NCI-H187 (cell line): ENCODE measurements around the gene CLDN5.

Source experiments
- DNase-seq, 2 experiments: peaks; one replicate each; lab custom pipeline; 2025; lab: John Stamatoyannopoulos, UW

Gene CLDN5

DNA sequence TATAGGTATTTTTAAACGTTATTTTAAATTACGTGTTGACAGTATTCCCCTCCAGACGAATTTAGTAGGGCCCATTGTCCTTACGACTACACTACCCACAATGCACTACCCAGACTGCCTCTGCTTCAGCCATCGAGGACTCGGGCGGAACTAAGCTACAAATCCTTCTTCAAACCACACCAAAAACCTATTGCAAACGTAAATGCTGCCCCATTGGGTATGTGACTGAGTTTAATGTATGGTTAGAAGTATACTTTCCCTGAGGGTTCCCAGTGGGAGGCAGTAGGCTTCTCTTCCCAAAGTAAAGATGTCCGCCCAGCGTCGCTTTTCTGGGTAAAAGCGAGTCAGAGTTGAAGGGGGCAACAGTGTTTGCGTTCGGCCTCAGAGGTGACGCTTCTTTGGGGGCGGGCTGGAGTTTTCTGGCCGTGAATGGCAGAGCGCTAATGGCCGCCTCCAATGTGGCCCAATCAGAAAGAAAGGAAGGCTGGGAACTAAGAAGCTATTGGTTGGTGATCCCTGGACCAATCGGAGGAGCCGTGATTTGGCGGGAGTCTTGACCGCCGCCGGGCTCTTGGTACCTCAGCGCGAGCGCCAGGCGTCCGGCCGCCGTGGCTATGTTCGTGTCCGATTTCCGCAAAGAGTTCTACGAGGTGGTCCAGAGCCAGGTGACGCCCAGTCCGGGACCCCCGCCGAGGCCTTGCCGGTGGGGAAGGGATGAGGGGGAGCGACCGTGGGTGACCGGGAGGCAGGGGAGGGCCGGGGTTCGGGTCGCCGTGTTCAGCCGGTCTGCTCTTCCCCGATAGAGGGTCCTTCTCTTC lies 44.6 kb downstream of the CLDN5 start, which contains the start of gene CDC45:
Gene CDC45, plus strand, starts transcription at position 566 of the 818 bp plus-strand sequence. Its CDS starts 49 bp downstream, at position 615.
- DNase-seq, result peak; percentile 90 to 93

DNA sequence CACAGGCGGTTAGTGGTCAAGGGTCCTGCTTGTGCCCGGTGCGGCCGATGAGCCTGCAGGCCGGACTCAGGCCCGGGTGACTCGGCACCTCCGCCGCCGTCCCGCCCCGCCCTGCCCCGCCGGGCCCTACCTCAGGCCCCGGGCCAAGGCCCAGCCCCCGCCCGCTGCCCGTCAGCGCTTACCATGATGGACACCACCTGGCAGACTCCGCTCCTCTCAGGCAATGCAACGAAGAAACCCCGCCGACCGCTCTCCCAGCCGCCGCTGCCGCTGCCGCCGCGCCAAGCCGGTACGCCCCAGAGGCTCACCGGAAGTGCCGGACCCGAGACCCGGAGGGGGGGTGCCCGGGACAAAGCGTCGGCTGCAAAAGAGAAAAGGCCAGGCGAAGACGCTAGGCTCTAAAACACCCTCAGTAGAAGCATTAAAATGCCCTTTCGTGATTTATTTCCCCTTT lies 45.3 kb downstream of the CLDN5 start, which contains the start of gene UFD1:
Gene UFD1, minus strand, starts transcription at position 293 of the 454 bp plus-strand sequence. Its CDS starts 108 bp downstream, at position 185.
- peak in 1 of 2 experiments; percentile 50 for DNase-seq

DNA sequence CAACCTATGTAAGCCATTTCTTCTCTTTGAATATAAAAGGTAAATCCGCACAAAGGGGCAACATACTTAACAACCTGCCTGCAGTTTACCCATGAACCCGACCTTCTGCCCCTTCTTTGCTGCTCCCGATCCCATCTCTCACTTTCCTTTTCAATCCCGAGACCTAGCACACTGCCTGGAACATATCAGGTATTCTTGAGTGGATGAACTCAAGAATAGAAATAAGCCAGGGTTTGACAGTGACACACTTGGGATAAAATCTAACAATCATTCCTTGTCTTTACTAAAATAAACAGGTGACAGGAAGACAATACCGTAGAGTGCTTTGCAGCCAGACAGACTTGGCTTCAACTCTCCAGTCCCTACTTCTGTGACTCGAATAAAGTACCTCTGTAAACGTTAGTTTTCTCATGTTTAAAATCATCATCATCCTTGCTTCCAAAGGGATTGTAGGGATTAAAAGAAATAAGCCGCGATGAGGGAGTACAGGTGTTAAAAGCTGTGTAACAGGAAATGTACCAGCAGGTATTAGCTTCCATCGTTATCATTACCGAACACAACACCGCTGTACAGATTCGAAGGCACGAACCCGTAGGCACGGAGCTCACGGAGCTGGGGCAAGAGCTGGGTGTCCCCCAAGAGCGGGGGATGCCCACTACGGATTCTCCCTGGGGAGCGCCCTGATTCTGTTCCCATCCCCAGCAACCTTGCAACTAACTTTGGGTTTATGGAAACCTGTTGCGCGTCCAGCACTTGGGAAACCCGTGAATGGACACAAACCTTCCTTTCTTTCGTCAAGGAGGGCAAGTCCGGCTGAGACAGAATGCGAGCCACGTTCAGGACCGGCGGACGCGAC lies 45.9 kb downstream of the CLDN5 start:
- no peak for DNase-seq

DNA sequence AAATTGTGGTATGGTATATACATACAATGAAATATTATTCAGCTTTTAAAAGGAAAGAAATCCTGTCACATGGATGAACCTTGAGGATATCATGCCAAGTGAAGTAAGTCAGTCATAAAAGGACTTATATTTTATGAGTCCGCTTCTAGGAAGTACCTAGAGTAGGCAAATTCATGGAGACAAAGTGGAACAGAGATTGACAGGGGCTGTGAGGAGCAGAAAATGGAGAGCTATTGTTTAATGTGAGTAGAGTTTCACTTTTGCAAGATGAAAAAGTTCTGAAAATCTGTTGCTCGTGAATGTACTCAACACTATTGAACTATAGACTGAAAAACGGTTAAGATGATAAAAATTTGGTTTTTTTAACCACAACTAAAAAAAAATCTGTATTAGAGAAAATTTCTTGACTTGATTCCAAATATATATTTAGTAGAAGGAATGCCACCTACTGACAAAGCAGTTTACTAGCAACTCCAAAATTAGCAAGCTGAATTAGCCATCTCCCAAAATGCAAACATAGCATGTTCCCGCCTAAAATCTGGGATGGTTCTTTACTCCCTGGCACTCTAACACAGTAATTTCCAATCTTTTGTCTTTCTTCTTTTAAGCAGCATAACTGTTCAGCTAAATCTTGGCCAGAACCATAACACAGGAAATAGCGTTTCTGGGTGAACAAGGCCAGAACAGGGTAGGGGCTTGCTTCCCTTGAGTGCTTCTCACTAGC lies 46.7 kb downstream of the CLDN5 start:
- no peak for DNase-seq

DNA sequence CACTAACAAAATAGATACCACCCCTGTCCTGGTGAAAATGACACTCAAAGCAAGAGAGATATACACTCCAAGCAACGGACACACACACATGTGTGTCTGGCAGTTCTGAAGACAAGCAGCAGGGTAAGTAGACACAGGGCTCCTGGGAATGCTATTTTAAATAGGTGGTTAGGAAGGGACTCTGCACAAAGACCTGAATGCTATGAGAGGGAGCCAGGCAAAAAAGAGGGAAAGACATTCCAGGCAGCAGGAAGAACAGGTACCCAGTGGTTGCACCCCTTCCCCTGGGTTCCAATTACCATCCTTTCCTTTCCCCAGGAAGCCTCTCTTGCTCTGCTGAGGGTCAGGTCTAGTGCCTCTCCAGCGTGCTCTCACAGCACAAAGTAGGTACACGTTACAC lies 48.2 kb downstream of the CLDN5 start:
- no peak for DNase-seq

DNA sequence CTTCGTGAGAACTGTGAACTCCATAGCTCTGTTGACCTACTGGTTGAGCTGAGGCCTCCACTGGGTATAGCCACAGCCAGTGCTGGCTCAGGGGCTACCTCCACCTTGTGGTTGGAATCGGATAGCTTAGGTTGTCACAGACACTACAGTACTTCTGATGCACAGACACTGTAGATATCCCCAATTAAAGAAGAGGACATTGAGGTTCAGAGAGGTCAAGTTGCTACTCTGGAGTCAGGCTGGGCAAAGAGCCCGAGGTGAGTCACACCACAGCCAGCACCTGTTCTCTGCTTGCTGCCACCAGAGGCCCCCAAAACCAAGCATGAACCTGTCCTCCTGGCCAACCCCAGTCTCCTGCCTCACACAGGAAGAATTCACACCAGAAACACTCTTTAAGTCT lies 50.6 kb downstream of the CLDN5 start:
- DNase-seq, result no peak
